ENCODE data around the gene NDRG3.

NDRG3 gene

GRCh38 chr20:36745234-36745926 lies 510 bp downstream of the NDRG3 start:
- H3K4me3 ChIP-seq (ENCODE audit: low read depth, low read length) = peak overlapping the region; percentile 72
- no peak for TF ChIP-seq CTCF (IDR thresholded peaks at IDR 0.05; ENCODE audit: borderline replicate concordance, insufficient read depth, low read depth, low read length)

- H3K4me3 ChIP-seq (ENCODE audit: low read depth, low read length) = no peak overlapping the region
- no peak for TF ChIP-seq CTCF (IDR thresholded peaks at IDR 0.05; ENCODE audit: borderline replicate concordance, insufficient read depth, low read depth, low read length)
Observed at GRCh38 chr20:36744764-36745191, 1.1 kb downstream of the NDRG3 start.

GRCh38 chr20:36744243-36744642 lies 1.6 kb downstream of the NDRG3 start:
- no peak for TF ChIP-seq CTCF (IDR thresholded peaks at IDR 0.05; ENCODE audit: borderline replicate concordance, insufficient read depth, low read depth, low read length)
- H3K4me3 ChIP-seq (ENCODE audit: low read depth, low read length) = no peak overlapping the region

GRCh38 chr20:36742558-36742957 lies 3.3 kb downstream of the NDRG3 start:
- TF ChIP-seq CTCF (IDR thresholded peaks at IDR 0.05; ENCODE audit: borderline replicate concordance, insufficient read depth, low read depth, low read length) = no peak
- H3K4me3 ChIP-seq (ENCODE audit: low read depth, low read length) = no peak overlapping the region

- no peak overlapping the region for H3K4me3 ChIP-seq (ENCODE audit: low read depth, low read length)
- TF ChIP-seq CTCF (IDR thresholded peaks at IDR 0.05; ENCODE audit: borderline replicate concordance, insufficient read depth, low read depth, low read length) = no peak
Observed at GRCh38 chr20:36741072-36741471, 4.8 kb downstream of the NDRG3 start.

GRCh38 chr20:36737183-36737499 lies 8.7 kb downstream of the NDRG3 start:
- TF ChIP-seq CTCF (IDR thresholded peaks at IDR 0.05; ENCODE audit: borderline replicate concordance, insufficient read depth, low read depth, low read length) = no peak
- no peak overlapping the region for H3K4me3 ChIP-seq (ENCODE audit: low read depth, low read length)

GRCh38 chr20:36736451-36737182 lies 9.3 kb downstream of the NDRG3 start:
- no peak overlapping the region for H3K4me3 ChIP-seq (ENCODE audit: low read depth, low read length)
- no peak for TF ChIP-seq CTCF (IDR thresholded peaks at IDR 0.05; ENCODE audit: borderline replicate concordance, insufficient read depth, low read depth, low read length)

Measured in GM12875 (cell line).